Measurements from ENCODE around the gene RTF2. TPM values are rescaled to one million over a fixed set of nuclear protein-coding genes. Genes with fewer than 3 reads are reported as not detected.

The RTF2 gene
- polyA plus RNA-seq, 1 donor (not counting 4 experiments of a cell fraction or from before 2014, with no cell fraction given), result 63.4 TPM

DNA sequence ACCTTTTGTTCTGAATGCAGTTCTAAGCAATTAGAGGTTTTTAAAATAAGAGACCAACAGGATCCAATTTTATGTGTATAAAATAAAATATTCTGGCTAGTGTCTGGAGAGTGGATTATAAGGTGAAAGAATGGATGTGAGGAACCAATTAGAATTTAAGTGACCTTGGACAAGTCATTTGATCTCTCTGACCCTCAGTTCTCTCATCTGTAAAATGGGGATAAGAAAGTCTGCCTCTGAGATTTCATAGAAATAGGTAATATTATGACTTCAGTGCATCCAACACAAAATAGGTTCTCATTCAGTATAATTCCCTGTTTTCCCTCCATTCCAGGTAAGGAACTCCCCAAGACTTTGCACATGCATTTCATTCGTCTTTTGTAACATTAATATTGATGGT is 37.5 kb upstream of the RTF2 start:
- H3K9ac ChIP-seq (ENCODE audit: control insufficient read depth, extremely low read depth, insufficient read depth, low read length), result no peak overlapping the region
- H3K79me2 ChIP-seq (ENCODE audit: control insufficient read depth, insufficient read depth, low read length), result no peaks in the 10 kb centered on the region
- H3K4me2 ChIP-seq (ENCODE audit: control insufficient read depth, extremely low read depth, insufficient read depth, low read depth, low read length), result no peak overlapping the region
- H4K20me1 ChIP-seq (ENCODE audit: control insufficient read depth, extremely low read depth, insufficient read depth, low read length), result no peaks in the 10 kb centered on the region
- H3K36me3 ChIP-seq (ENCODE audit: control insufficient read depth in 2 of 2, extremely low read depth in 1 of 2, insufficient read depth in 2 of 2, low read length in 2 of 2), result no peaks in the 10 kb centered on the region
- no peaks in the 10 kb centered on the region for H3K9me3 ChIP-seq (ENCODE audit: control insufficient read depth, low read depth, low read length)
- no peak overlapping the region for H3K27ac ChIP-seq (ENCODE audit: control insufficient read depth, insufficient read depth, low read length)
- FAIRE-seq (no peak), DNase-seq (ENCODE audit: low read depth, low spot score) (no peak)
- H3K4me1 ChIP-seq (ENCODE audit: control insufficient read depth, extremely low read depth, insufficient read depth, low read length), result peaks cover 13% of the 10 kb centered on the region
- no peak overlapping the region for H3K4me3 ChIP-seq (ENCODE audit: control insufficient read depth in 2 of 3, extremely low read depth in 1 of 3, insufficient read depth in 2 of 3, low read depth in 1 of 3, low read length in 3 of 3)
- dilution Hi-C loops (cut with MboI; ENCODE audit: extremely low pct_ligation_motif_present, low sequenced_read_pairs), result no loop called here
- no peaks in the 10 kb centered on the region for H3K27me3 ChIP-seq (ENCODE audit: control insufficient read depth, extremely low read depth, insufficient read depth, low read length)
- no peak for TF ChIP-seq EZH2 (IDR thresholded peaks at IDR 0.05; ENCODE audit: low read length)
- TF ChIP-seq, protein P1, sequence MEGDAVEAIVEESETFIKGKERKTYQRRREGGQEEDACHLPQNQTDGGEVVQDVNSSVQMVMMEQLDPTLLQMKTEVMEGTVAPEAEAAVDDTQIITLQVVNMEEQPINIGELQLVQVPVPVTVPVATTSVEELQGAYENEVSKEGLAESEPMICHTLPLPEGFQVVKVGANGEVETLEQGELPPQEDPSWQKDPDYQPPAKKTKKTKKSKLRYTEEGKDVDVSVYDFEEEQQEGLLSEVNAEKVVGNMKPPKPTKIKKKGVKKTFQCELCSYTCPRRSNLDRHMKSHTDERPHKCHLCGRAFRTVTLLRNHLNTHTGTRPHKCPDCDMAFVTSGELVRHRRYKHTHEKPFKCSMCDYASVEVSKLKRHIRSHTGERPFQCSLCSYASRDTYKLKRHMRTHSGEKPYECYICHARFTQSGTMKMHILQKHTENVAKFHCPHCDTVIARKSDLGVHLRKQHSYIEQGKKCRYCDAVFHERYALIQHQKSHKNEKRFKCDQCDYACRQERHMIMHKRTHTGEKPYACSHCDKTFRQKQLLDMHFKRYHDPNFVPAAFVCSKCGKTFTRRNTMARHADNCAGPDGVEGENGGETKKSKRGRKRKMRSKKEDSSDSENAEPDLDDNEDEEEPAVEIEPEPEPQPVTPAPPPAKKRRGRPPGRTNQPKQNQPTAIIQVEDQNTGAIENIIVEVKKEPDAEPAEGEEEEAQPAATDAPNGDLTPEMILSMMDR (optimal IDR thresholded peaks at IDR 0.05 in 1 of 3, IDR thresholded peaks at IDR 0.05 in 1 of 3, conservative IDR thresholded peaks at IDR 0.05 in 1 of 3; ENCODE audit: extremely low read depth in 1 of 3, insufficient read depth in 2 of 3, low read length in 3 of 3), result no peak
- no peak overlapping the region for H2AFZ ChIP-seq (ENCODE audit: control insufficient read depth, low read length)
- no peaks in the 10 kb centered on the region for H3K9me1 ChIP-seq (ENCODE audit: control insufficient read depth, extremely low read depth, insufficient read depth, low read length)

DNA sequence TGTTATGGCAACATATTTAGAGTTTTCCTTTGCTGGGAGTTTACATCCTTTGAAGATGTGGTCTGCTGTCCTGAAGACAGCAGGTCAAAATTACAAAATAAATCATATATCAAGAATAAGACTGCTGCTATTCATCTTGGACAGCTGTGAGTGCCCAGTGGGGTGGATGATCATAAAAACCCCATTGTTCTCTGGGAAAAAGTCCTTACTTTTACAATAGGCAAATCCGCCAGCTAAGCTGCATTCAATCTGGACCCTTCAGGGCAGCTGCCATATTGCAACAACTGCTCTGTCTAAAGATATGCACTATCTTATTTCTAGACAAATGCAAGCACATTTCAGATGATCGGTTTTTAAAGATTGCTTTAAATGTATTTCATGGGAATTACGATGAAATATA is 37.0 kb upstream of the RTF2 start:
- no peaks in the 10 kb centered on the region for H4K20me1 ChIP-seq (ENCODE audit: control insufficient read depth, extremely low read depth, insufficient read depth, low read length)
- DNase-seq (ENCODE audit: low read depth, low spot score), result no peak
- no peak overlapping the region for H3K9ac ChIP-seq (ENCODE audit: control insufficient read depth, extremely low read depth, insufficient read depth, low read length)
- H3K4me1 ChIP-seq (ENCODE audit: control insufficient read depth, extremely low read depth, insufficient read depth, low read length), result peaks cover 13% of the 10 kb centered on the region
- H3K9me3 ChIP-seq (ENCODE audit: control insufficient read depth, low read depth, low read length), result no peaks in the 10 kb centered on the region
- dilution Hi-C loops (cut with MboI; ENCODE audit: extremely low pct_ligation_motif_present, low sequenced_read_pairs), result no loop called here
- no peak for FAIRE-seq
- H3K27me3 ChIP-seq (ENCODE audit: control insufficient read depth, extremely low read depth, insufficient read depth, low read length), result no peaks in the 10 kb centered on the region
- no peaks in the 10 kb centered on the region for H3K36me3 ChIP-seq (ENCODE audit: control insufficient read depth in 2 of 2, extremely low read depth in 1 of 2, insufficient read depth in 2 of 2, low read length in 2 of 2)
- no peak overlapping the region for H2AFZ ChIP-seq (ENCODE audit: control insufficient read depth, low read length)
- H3K27ac ChIP-seq (ENCODE audit: control insufficient read depth, insufficient read depth, low read length), result no peak overlapping the region
- no peaks in the 10 kb centered on the region for H3K9me1 ChIP-seq (ENCODE audit: control insufficient read depth, extremely low read depth, insufficient read depth, low read length)
- H3K79me2 ChIP-seq (ENCODE audit: control insufficient read depth, insufficient read depth, low read length), result no peaks in the 10 kb centered on the region
- no peak overlapping the region for H3K4me3 ChIP-seq (ENCODE audit: control insufficient read depth in 2 of 3, extremely low read depth in 1 of 3, insufficient read depth in 2 of 3, low read depth in 1 of 3, low read length in 3 of 3)
- H3K4me2 ChIP-seq (ENCODE audit: control insufficient read depth, extremely low read depth, insufficient read depth, low read depth, low read length), result no peak overlapping the region
- TF ChIP-seq, protein P1 (optimal IDR thresholded peaks at IDR 0.05 in 1 of 3, IDR thresholded peaks at IDR 0.05 in 1 of 3, conservative IDR thresholded peaks at IDR 0.05 in 1 of 3; ENCODE audit: extremely low read depth in 1 of 3, insufficient read depth in 2 of 3, low read length in 3 of 3), result no peak
- TF ChIP-seq EZH2 (IDR thresholded peaks at IDR 0.05; ENCODE audit: low read length), result no peak
